Ureter (tissue), 1 donor: ENCODE results near the gene NPTX2. TPM values are rescaled to one million over a fixed set of nuclear protein-coding genes. Genes with fewer than 3 reads are reported as not detected.
"Not testable (repeated sequence)": the region's sequence is repeated elsewhere in the genome, so short reads cannot be mapped to it uniquely, and the experiment has no call there.

Experiments
- DNase-seq: peaks from one replicate; pipeline ENCODE4 v3.0.0-alpha.2; 2020; ENCODE audit warnings: low spot score
- total RNA-seq: library from RNA; stranded (reverse); gene quantifications from one replicate; pipeline ENCODE4 v1.2.4, GENCODE V29; 2023
- donor health status: DM: yes; HTN: yes; CAD: no.

The NPTX2 gene, protein sequence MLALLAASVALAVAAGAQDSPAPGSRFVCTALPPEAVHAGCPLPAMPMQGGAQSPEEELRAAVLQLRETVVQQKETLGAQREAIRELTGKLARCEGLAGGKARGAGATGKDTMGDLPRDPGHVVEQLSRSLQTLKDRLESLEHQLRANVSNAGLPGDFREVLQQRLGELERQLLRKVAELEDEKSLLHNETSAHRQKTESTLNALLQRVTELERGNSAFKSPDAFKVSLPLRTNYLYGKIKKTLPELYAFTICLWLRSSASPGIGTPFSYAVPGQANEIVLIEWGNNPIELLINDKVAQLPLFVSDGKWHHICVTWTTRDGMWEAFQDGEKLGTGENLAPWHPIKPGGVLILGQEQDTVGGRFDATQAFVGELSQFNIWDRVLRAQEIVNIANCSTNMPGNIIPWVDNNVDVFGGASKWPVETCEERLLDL
- 12.5 TPM for total RNA-seq

DNA sequence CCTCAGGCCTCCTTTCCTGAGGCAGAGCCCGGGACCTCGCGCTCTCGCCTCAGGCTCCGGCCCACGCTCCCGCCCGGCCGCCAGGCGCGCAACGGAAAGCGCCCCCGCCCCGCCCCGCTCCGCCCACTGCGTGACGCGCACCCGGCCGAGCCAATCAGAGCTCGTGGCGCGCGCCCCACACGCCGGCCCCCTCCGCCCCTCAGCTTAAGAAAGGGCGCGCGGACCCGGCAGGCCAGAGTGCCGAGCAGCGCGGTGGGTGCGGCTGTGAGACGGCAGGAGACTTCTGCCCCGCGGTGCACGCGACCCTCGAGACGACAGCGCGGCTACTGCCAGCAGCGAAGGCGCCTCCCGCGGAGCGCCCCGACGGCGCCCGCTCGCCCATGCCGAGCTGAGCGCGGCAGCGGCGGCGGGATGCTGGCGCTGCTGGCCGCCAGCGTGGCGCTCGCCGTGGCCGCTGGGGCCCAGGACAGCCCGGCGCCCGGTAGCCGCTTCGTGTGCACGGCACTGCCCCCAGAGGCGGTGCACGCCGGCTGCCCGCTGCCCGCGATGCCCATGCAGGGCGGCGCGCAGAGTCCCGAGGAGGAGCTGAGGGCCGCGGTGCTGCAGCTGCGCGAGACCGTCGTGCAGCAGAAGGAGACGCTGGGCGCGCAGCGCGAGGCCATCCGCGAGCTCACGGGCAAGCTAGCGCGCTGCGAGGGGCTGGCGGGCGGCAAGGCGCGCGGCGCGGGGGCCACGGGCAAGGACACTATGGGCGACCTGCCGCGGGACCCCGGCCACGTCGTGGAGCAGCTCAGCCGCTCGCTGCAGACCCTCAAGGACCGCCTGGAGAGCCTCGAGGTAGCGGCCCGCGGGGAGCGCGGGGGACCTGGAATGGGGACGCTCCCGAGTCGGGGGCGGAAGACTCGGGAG, at the start of gene NPTX2:
Gene NPTX2 (plus strand): TSS at position 235 of the 909 bp plus-strand sequence. CDS start 177 bp downstream, at position 412.
- DNase-seq: no peak

DNA sequence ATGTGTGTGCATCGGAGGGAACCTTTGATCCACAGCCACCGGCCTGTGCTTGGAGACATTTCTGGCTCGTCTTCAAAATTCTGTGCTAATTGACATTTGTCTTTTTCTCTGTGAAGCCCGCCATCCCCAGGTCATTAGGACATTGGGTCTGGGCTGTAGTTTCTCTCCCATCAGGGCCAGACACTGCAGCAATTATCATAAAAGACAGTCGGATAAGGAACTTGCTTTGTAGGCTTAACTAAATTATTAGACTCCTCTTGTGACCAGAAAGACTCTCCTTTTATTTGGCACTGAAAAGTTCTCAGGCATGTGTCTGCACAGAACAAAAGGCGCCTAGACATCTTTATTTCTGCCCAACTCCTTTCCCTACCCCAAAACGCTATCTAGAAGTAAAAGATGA, 49.1 kb upstream of the NPTX2 start:
- DNase-seq: no peak

DNA sequence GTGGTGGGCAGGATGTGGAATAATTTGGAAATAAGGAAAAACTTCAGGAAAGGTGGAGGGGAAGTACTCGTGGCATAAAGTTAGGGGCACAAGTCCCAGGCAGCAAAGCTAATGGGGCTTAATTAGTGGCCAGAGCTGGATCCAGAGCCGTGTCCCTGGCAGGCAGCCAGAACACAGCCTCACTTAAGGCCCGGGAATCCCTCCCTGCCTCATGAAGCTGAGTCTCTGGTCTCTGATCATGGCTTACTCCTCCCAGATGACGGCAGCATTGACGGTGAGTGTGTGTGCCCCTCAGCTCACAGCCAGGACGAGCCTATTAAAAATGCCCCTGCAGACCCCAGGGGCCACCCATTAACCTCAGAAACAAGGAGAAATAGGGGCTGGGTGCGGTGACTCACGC, 48.2 kb upstream of the NPTX2 start:
- DNase-seq: no peak

DNA sequence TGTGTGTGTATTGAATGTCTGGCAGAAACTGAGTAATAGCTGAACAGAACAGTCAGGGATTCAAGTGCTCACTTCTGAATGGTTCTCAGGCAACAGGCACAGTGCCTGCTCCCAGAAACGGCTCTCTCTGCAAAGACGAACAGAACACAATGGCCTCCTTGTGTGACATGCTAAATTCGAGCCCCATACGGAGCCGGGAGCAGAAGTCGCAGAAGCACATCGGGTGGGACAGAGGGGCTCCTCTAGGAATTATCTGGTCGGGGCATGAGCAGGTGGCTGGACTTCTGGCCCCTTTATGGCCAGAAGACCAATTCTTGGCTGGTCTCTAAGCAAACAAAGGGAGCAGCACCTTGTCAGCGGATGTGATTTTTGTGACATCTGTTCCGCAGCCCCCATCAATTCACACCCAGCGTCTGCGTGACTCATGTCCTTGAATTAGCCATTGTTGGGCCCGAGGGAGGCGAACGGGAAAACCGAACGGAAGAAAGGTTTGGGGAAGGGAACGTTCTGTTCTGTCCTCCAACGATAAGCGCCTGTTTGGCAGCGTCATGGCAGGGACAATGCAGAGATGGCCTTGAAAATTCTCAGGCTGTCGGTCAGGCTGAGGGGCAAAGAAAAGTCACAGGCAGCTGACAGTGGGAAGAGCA, 47.3 kb upstream of the NPTX2 start:
- no peak for DNase-seq

DNA sequence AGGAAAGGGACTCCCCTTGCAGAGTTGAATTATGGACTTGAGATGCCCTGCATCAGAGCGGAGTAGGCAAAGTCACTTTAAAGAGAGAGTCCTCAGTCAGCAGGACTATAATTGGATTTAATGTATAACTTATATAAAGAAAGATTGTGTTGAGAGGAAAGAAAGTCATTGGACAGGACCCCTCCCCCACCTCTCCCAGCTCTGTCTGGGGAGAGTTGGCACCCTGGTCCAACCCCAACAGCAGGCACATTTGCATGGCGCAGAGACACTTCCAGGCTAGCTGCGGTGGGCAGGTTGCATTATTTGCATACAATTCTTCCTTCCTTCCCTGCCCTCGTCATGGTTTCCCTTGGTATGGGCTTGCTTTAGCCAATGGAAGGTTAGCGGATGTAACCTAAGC, 46.1 kb upstream of the NPTX2 start:
- no peak for DNase-seq

DNA sequence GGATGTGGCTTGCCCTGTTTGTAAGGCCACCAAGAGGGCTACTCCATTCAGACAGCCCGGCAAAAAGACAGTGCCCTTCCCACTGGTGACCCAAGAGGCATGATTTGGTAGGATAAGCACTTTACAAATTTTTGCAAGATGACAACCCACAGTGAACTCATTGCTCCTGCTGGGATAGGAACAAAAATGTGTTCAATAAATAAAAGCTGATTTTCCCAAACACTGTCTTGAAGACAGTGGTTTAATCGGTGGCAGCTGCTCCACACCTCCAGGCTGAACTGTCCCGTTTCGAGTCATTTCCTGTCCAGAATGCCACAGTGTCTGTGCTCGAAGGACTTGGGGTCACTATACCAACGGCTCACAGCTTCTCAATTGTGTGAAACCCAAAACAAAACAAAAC, 45.1 kb upstream of the NPTX2 start:
- DNase-seq: no peak

DNA sequence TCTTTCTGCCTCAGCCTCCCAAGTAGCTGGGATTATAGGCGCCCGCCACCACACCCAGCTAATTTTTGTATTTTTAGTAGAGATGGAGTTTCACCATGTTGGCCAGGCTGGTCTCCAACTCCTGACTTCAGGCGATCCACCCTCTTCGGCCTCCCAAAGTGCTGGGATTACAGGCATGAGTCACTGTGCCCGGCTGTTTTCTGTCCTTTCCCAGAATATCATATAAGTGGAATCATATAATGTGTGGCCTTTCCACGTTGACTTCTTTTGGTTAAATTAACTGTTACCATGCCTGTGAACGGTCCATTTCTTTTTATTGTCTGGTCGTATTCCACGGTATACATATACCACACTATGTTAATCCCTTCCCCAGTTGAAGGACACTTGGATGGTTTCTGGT, 44.4 kb upstream of the NPTX2 start:
- DNase-seq: not testable (repeated sequence)

DNA sequence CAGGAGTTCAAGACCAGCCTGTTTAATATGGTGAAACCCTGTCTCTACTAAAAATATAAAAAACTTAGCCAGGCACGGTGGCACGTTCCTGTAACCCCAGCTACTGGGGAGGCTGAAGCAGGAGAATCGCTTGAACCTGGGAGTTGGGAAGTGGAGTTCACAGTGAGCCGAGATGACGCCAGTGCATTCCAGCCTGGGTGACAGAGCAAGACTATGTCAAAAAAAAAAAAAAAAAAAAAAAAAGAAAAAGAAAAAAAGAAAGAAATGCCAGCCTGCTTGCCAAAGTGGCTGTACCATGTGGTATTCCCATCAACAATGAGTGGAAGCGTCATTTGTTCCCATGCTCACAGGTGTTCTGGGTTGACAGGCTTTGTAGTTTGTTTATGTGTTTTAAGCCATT, 43.3 kb upstream of the NPTX2 start:
- DNase-seq: no peak

DNA sequence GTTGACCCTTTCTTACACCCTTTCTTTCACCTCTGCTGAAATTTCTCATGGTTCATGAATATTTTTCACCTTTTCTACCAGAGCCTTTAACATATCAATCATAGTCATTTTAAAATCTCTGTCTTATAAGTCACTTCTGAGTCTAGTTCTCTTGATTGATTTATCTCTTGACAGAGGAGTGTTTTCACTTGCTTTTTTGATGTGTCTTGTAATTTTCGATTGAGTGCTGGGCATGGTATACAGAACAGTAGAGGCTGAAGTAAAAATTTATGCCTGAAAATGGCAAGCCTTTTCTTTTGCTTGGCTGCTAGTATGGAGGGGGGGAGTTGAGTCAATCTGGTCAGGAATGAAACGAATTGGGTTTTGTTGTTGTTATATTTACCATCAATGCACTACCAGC, 41.2 kb upstream of the NPTX2 start:
- DNase-seq: no peak

DNA sequence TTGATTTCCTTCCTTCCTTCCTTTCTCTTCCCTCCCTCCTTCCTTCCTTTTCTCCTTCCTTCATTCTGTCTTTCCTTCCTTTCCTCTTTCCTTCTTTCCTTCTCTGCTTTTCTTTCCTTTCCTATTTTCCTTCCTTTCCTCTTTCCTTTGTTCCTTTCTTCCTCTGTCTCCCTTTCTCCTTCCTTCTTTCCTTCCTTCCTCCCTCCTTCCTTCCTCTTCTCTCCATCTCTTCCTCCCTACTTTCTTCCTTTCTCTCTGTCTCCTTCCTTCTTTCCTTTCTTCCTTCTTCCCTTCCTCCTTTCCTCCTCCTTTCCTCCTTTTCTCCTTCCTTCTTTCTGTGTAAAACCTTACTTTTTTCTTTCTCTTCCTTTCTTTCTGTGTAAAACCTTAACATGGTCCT, 32.3 kb upstream of the NPTX2 start:
- DNase-seq: no peak

DNA sequence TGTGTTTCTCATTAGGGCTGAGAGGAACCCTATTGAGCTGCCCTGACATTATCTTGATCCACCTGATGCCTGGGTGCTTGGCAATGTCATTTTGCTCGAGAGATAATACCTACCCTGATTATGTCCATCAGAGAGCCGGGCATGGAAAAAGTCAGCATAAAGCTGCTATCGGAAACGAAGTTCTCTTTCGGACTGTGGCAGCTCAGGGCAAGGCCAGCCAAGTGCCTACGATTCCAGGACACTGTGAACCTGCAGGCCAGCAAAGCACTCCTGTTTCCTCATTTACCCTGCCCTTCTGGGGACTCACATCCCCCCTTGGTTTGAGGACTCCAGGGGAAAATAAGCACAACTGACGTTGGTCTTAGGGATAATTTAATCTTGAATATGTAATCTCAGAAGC, 25.2 kb upstream of the NPTX2 start:
- no peak for DNase-seq

DNA sequence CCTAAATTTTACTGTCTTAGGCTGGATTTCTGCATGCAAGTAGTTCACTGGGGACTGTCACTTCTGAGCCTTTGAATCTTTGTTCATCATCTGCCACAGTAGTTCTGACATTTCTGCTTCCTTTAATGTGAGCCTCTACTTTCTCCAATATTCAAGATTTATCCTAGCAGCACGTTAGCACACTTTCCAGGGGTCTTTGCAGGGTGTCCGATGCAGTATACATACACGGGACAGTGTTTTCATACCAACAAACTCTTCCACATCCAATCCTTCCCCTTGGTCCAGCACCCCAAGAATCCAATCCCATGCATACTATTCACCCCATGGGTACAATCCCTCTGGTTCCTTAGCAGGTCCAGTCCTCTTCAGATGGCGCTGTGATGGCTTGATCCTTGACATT, 22.7 kb upstream of the NPTX2 start:
- no peak for DNase-seq

DNA sequence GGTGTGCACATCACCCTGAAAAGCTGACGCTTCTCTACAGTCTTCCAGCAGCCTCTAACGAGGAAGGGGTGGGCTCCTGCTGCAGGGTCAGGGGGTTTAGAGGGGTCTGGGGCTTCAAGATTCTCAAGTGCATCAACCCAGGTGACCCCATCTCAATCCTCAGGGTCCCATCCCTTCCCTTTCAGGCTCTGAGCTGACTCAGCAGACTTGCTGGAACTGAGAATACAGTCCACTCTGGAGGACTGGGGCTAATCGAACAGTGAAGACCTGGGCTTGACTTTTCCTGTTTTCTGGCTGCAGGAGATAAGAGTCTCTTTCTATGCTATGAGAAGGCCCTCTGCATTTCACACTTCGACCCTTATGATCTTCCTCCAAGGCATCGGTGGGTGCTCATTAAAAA, 22.3 kb upstream of the NPTX2 start:
- no peak for DNase-seq

DNA sequence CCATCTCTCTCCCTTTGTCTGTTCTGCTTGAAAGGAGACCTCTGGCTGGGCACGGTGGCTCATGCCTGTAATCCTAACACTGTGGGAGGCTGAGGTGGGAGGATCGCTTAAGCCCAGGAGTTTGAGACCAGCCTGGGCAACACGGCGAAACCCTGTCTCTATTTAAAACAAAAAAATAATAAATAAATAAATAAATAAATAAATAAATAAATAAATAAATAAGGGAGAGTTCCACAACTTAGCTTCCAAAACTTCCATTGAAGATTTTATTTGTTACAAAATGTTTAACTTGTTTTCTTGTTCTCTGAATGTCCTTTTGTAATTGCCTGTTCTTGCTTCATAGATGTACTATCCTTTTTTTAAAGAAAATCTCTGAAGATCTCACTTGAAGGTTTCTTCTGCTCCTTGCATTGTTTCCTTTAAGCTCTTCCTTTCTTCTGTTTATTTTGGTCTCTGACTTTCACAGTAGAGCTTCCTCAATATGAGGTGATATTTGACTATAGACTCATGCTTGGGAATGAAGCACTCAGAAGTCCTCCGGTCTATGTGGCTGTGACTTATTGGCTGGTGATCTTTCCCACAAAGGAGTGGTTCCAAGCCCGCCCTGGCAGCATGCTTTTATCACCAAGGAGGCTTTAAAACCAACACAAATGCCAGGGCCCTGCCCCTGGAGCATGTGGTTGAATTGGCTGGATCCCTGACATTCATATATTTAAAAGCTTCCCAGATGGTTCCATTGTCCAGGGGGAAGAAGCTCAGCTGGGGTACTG, 18.1 kb upstream of the NPTX2 start:
- DNase-seq: no peak

DNA sequence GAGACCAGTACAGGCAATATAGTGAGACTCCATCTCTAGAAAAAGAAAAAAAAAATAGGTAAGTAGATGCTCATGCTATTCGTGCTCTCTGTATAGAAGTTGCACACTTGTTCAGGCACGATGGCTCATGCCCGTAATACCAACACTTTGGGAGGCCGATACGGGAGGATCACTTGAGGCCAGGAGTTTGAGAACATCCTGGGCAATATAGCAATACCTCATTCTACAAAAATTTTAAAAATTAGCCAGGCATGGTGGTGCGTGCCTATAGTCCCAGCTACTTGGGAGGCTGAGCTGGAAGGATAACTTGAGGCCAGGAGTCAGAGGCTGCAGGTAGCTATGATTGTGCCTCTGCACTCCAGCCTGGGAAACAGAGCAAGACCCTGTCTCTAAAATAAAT, 17.2 kb upstream of the NPTX2 start:
- DNase-seq: no peak

DNA sequence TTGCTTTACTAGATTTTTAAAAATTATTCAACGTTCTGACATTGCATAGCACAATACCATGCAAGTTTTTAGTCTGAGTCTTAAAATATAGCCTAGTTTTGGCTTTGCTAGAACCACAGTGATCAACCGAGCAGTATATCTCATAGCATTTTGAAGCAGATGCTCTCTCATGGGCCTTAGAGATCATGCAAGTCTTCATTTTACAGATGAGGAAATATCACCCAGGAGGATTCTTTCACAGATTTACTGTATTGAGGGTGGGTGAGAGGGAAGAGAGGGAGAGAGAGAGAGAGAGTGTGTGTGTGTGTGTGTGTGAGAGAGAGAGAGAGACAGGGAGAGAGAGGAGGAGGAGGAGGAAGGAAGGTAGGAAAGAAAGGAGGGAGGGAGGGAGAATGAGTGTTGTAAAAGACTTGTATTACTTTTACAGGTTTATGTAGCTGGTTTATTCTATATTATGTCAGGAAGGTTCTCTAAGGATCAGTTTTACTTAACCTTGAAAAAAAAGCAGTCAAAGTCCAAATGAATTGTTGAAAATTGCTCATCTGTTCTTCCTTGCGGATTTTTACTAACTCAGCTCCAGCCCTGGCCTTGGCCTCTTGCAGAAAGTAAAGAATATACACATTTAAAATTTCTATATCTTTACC, 14.2 kb upstream of the NPTX2 start:
- DNase-seq: no peak

DNA sequence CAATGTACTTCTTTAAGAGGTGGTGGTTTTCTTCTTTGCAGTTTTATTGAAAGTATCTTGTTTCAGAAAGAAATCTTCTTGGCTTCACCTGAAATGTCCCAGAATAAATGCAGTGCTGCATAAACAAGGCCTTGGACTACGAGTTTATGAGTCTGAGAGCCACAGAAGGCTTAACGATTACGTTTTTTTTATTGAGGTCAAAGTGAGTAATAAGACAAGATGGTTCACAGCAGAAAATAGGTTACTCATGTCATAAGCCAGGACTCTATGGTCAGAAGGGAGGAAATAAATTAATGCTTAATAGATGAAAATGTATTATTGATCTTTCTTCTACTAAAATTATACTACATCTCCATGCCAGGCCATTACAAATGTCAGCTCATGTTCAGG, 13.7 kb upstream of the NPTX2 start:
- DNase-seq: no peak

DNA sequence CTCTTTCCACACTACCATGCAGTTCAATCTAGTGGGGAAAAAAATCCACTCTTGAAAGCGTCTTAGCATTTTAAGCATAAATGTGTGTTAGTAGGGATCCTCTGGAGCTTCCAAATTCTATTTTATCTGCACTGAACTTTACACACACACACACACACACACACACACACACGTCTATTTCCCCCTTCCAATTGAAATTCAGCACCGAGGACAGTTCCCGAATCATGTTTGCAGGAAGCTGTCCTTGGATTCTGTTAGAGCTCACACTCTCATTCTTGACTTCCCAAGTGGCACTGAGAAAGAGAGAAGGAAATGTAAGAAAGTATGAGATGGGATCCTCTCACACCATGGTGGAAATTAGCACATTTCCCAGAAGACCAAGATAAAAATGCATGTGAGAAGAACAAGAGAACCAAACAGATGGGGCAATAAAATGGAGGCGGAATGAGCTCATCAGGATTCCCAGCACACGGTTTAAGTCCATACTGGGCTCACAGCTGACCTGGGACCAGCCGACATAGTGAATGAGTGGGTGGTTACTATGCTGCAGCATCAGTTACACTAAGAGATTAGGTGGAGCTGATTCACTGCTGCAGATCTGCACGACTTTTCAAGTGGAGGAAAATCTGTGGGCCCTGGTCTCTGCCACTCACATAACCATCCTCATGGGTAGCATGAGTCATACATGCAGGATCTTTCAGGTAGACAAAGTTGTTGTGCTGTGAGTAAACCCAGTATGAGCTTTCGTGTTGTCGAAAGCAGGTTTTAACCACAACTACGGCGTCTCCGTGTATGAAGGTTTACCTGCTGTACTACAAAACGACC, 3.3 kb upstream of the NPTX2 start:
- DNase-seq: no peak

DNA sequence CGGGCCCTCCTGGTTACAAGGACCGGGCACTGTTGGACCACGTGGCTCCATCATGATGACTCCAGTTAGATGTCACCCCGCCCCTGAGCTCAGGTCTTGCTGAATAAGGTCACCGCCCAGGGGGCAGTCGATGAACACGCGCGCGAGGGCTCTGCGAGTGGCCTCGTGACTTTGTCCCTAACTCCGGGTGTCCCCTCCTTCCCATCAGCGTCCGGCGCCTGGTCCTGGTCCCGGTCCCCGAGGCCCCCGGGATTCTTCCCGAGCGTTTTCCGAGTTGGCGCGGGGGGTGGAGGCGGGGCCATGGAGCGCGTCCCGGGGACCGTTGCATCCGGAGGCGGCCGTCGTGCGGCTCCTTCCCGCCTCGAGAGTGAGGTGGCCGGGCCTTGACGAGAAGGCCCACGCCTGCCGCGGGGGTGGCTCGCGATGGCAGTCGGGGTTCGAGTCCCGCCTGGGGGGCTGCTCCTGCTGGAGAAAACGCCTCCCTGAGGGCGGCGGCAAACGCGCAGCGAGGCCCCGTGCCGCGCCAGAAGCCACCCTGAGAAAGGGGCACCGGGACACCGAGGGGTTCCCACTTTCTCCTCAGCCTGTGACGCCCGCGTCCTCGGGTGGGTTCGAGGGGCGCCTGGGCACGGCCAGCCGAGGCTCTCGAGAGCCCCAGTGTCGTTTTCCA, 569 bp upstream of the NPTX2 start:
- DNase-seq: no peak

DNA sequence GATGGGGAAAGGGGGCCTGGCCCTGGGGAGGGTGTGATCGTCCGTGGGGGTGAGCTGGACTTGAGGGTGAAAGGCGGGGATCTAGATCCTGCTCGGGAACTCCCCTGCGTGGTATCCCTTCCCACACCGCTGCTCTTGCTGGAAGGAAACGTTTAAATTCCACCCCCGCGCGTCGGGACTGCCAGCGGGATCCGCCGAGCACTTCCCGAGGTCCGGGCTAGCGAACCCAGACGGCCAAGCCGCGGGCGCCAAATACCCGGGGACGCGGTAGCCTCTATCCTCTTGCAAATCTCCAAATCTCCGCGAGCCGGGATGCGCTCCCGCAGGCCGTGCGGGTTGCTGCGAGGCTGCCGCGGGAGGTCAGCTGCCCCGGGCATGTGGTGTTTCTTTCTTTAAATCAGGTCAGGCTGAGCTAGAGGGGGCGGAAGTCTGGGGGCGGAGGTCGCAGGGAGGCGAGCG, 904 bp downstream of the NPTX2 start:
- DNase-seq: no peak
